A673 (cell line): ENCODE data around the gene C7orf57.
"Not testable (repeated sequence)": the region's sequence is repeated elsewhere in the genome, so short reads cannot be mapped to it uniquely, and the experiment has no call there.

ENCODE experiments used
- EZH2 ChIP-seq: fragments of 200-600 bp; sonication (generic); IDR thresholded peaks from 2 replicates; pipeline ENCODE4 v1.6.1; 2017; ENCODE audit warnings: borderline replicate concordance, low read depth, mild to moderate bottlenecking, mixed read lengths, antibody characterized with exemption, low read length; ENCODE audit not compliant: poor library complexity, severe bottlenecking
- TF ChIP-seq, protein P1 (sequence below): fragments of 300-800, 200-600 bp; sonication (generic); conservative IDR thresholded peaks from 2 replicates; pipeline ENCODE4 v1.5.1; 2017; ENCODE audit warnings: low read depth, mild to moderate bottlenecking, antibody characterized with exemption, low read length, moderate library complexity, mixed read lengths

- TF ChIP-seq EZH2 = not testable (repeated sequence)
- TF ChIP-seq, protein P1, sequence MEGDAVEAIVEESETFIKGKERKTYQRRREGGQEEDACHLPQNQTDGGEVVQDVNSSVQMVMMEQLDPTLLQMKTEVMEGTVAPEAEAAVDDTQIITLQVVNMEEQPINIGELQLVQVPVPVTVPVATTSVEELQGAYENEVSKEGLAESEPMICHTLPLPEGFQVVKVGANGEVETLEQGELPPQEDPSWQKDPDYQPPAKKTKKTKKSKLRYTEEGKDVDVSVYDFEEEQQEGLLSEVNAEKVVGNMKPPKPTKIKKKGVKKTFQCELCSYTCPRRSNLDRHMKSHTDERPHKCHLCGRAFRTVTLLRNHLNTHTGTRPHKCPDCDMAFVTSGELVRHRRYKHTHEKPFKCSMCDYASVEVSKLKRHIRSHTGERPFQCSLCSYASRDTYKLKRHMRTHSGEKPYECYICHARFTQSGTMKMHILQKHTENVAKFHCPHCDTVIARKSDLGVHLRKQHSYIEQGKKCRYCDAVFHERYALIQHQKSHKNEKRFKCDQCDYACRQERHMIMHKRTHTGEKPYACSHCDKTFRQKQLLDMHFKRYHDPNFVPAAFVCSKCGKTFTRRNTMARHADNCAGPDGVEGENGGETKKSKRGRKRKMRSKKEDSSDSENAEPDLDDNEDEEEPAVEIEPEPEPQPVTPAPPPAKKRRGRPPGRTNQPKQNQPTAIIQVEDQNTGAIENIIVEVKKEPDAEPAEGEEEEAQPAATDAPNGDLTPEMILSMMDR = not testable (repeated sequence)
These were observed 47.0 kb downstream of the C7orf57 start for GRCh38 chr7:48082378-48082777.
